Upper lobe of right lung (tissue), 1 donor: ENCODE results near the gene ATG13. TPM values are rescaled to one million over a fixed set of nuclear protein-coding genes. Genes with fewer than 3 reads are reported as not detected.

Experiments used
- ATAC-seq: fragments of 200-7000 bp; cut with Tn5 transposase; one replicate; pipeline ENCODE4 v1.9.1; 2020; ENCODE audit warnings: mild to moderate bottlenecking, moderate library complexity
- DNase-seq: peaks from one replicate; pipeline ENCODE4 v3.0.0-alpha.2; 2020
- H3K27ac ChIP-seq: fragments of 200-600 bp; one replicate; pipeline ENCODE4 v1.8.0; 2022
- H3K27me3 ChIP-seq: fragments of 200-600 bp; one replicate; pipeline ENCODE4 v1.8.0; 2022; ENCODE audit warnings: mild to moderate bottlenecking
- H3K36me3 ChIP-seq: fragments of 200-600 bp; one replicate; pipeline ENCODE4 v1.8.0; 2022
- H3K4me1 ChIP-seq: fragments of 200-600 bp; one replicate; pipeline ENCODE4 v1.8.0; 2022
- H3K4me3 ChIP-seq: fragments of 200-600 bp; one replicate; pipeline ENCODE4 v1.8.0; 2022; ENCODE audit warnings: mild to moderate bottlenecking
- H3K9me3 ChIP-seq: fragments of 200-600 bp; one replicate; pipeline ENCODE4 v1.8.0; 2022
- intact Hi-C: fragments of 100-400 bp; cut with DNase I; formaldehyde crosslinking; loops from one replicate; pipeline ENCODE4 v1.11.0; 2022
- total RNA-seq: library from RNA; stranded (reverse); fragmentation: NEBNext Ultra II Directional; extraction: Animal tissue kit (Norgen Biotek cat#: 25700); gene quantifications from one replicate; pipeline ENCODE4 v1.2.1, GENCODE V29; 2021
- TF ChIP-seq, protein P1 (sequence below): fragments of 200-600 bp; IDR thresholded peaks from one replicate; pipeline ENCODE4 v1.8.0; 2022; ENCODE audit warnings: antibody characterized with exemption
- donor health status: DM: no; HTN: yes; CAD: no; lungs with severe emphysema.

Gene ATG13
- total RNA-seq, 1 donor from 2014 or later: 61.1 TPM

- TF ChIP-seq, protein P1, sequence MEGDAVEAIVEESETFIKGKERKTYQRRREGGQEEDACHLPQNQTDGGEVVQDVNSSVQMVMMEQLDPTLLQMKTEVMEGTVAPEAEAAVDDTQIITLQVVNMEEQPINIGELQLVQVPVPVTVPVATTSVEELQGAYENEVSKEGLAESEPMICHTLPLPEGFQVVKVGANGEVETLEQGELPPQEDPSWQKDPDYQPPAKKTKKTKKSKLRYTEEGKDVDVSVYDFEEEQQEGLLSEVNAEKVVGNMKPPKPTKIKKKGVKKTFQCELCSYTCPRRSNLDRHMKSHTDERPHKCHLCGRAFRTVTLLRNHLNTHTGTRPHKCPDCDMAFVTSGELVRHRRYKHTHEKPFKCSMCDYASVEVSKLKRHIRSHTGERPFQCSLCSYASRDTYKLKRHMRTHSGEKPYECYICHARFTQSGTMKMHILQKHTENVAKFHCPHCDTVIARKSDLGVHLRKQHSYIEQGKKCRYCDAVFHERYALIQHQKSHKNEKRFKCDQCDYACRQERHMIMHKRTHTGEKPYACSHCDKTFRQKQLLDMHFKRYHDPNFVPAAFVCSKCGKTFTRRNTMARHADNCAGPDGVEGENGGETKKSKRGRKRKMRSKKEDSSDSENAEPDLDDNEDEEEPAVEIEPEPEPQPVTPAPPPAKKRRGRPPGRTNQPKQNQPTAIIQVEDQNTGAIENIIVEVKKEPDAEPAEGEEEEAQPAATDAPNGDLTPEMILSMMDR: no peak
- no peak for DNase-seq
- Histone ChIP-seq H3K27ac (peak overlapping the region; percentile 85), H3K36me3 (no peaks in the 10 kb centered on the region), H3K9me3 (no peaks in the 10 kb centered on the region), H3K4me3 (no peak overlapping the region), H3K4me1 (peaks cover 29% of the 10 kb centered on the region), H3K27me3 (no peaks in the 10 kb centered on the region)
- ATAC-seq: no peak
- intact Hi-C loops: no loop called here
These were observed 22.6 kb upstream of the ATG13 start for GRCh38 chr11:46594785-46595184.

DNA sequence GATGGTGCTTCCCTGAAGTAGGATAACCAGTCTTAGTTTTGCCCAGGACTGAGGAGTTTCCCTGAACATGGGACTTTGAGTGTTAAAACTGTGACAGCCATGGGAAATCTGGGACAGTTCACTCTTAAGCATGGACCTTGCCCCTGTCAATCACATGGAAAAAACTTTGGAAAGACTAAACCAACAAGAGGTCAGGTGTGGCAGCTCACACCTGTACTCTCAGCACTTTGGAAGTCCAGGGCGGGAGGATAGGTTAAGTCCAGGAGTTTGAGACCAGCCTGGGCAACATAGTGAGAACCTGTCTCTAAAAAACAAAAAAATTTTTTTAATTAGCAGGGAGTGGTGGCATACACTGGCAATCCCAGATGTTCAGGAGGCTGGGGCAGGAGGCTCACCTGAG is 20.2 kb upstream of the ATG13 start:
- no peak for DNase-seq
- TF ChIP-seq, protein P1: no peak
- no peak for ATAC-seq
- Histone ChIP-seq H3K27me3 (no peaks in the 10 kb centered on the region), H3K27ac (no peak overlapping the region), H3K4me1 (peaks cover 8% of the 10 kb centered on the region), H3K9me3 (no peaks in the 10 kb centered on the region), H3K4me3 (no peak overlapping the region), H3K36me3 (no peaks in the 10 kb centered on the region)
- intact Hi-C loops: no loop called here

- H3K4me3 ChIP-seq: no peak overlapping the region
- intact Hi-C loops: no loop called here
- H3K27ac ChIP-seq: no peak overlapping the region
- H3K36me3 ChIP-seq: no peaks in the 10 kb centered on the region
- H3K9me3 ChIP-seq: no peaks in the 10 kb centered on the region
- H3K27me3 ChIP-seq: no peaks in the 10 kb centered on the region
- TF ChIP-seq, protein P1: no peak
- ATAC-seq (no peak), DNase-seq (no peak)
- H3K4me1 ChIP-seq: peaks cover 2% of the 10 kb centered on the region
These were observed 19.6 kb upstream of the ATG13 start for GRCh38 chr11:46597609-46598219.

GRCh38 chr11:46599340-46600193 is 17.8 kb upstream of the ATG13 start:
- DNase-seq (no peak), ATAC-seq (no peak)
- TF ChIP-seq, protein P1: no peak
- Histone ChIP-seq H3K9me3 (no peaks in the 10 kb centered on the region), H3K4me3 (no peak overlapping the region), H3K4me1 (no peaks in the 10 kb centered on the region), H3K36me3 (peaks cover 6% of the 10 kb centered on the region), H3K27me3 (no peaks in the 10 kb centered on the region), H3K27ac (no peak overlapping the region)
- intact Hi-C loops: no loop called here

- intact Hi-C loops: no loop called here
- no peak for ATAC-seq
- no peak for DNase-seq
- Histone ChIP-seq H3K27me3 (no peaks in the 10 kb centered on the region), H3K4me1 (no peaks in the 10 kb centered on the region), H3K9me3 (no peaks in the 10 kb centered on the region), H3K27ac (no peak overlapping the region), H3K4me3 (no peak overlapping the region), H3K36me3 (peaks cover 6% of the 10 kb centered on the region)
- TF ChIP-seq, protein P1: no peak
These were observed 17.0 kb upstream of the ATG13 start for GRCh38 chr11:46600194-46600960.
